H1 (cell line): ENCODE data around the gene GNRHR. TPM values are rescaled to one million over a fixed set of nuclear protein-coding genes. Genes with fewer than 3 reads are reported as not detected.

ENCODE experiments used
- EP300 ChIP-seq, 2 experiments: IDR thresholded peaks; 1 replicate in 1 of 2; 2 replicates in 1 of 2; pipeline ENCODE4 v1.6.1; 2011 to 2012; ENCODE audit warnings: low read depth in 2 of 2, low read length in 2 of 2, mild to moderate bottlenecking in 2 of 2, borderline replicate concordance in 1 of 2, inconsistent platforms in 1 of 2, moderate library complexity in 1 of 2
- HDAC6 ChIP-seq: IDR thresholded peaks from one replicate; pipeline ENCODE4 v1.7.1; 2012; ENCODE audit warnings: low read depth, mild to moderate bottlenecking, inconsistent platforms, low read length, moderate library complexity
- TAF1 ChIP-seq: IDR thresholded peaks from 2 replicates; pipeline ENCODE4 v1.6.1; 2011; ENCODE audit warnings: mild to moderate bottlenecking, low read depth, low read length
- polyA plus RNA-seq, 7 experiments: library from polyadenylated mRNA; depleted of rRNA in 3 of 7; stranded (reverse) in 5 of 7; unstranded in 2 of 7; fragments of >200 nt in 5 of 7; fragments of 200-250 nt in 2 of 7; gene quantifications; 1 replicate in 5 of 7; 2 replicates in 1 of 7; 4 replicates in 1 of 7; pipeline versions ENCODE4 v1.2.1 to v1.2.3, GENCODE V29; 2011 to 2013; ENCODE audit warnings: missing spikeins in 2 of 7, mixed read lengths in 2 of 7
- total RNA-seq: library from RNA; stranded (reverse); fragmentation: NEBNext Ultra II Directional; extraction: Animal tissue kit (Norgen Biotek cat#: 25700); gene quantifications from 2 replicates; pipeline ENCODE4 v1.2.1, GENCODE V29; 2021
- TF ChIP-seq, protein P1 (sequence below), 3 experiments: IDR thresholded peaks; 1 replicate in 2 of 3; 2 replicates in 1 of 3; pipeline versions ENCODE4 v1.5.1 to v1.6.1; 2011; ENCODE audit warnings: low read length in 3 of 3, mild to moderate bottlenecking in 3 of 3, inconsistent platforms in 2 of 3, low read depth in 1 of 3, moderate library complexity in 1 of 3; ENCODE audit not compliant: insufficient read depth in 1 of 3; ENCODE audit errors: control extremely low read depth in 1 of 3
- TF ChIP-seq, protein P2 (sequence below): fragments of 300-600 bp; sonication (generic); IDR thresholded peaks from 2 replicates; pipeline ENCODE4 v1.7.1; 2012; ENCODE audit warnings: low read length, moderate library complexity, mild to moderate bottlenecking, inconsistent platforms; ENCODE audit not compliant: insufficient replicate concordance
- TF ChIP-seq, protein P3 (sequence below): IDR thresholded peaks from 2 replicates; pipeline ENCODE4 v1.6.1; 2012; ENCODE audit warnings: low read length, inconsistent platforms

The GNRHR gene
- total and polyA plus RNA-seq, 2 of the 8 experiments (the other 6 are each of a cell fraction or from before 2014, with no cell fraction given), result not detected

DNA sequence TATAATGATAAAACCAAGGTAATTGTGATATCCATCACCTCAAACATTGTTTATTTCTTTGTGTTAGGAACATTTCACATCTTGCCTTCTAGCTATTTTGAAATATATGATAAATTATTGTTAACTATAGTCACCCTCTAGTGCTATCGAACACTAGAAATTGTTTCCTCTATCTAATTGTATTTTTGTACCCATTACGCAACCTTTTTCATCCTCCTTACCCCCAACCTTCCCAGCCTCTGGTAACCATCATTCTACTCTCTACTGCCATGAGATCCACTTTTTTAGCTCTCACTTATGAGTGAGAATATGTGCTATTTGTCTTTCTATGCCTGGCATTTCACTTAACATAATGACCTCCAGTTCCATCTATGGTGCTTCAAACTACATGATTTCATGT lies 49.3 kb downstream of the GNRHR start (continued):
- TF ChIP-seq, protein P1, sequence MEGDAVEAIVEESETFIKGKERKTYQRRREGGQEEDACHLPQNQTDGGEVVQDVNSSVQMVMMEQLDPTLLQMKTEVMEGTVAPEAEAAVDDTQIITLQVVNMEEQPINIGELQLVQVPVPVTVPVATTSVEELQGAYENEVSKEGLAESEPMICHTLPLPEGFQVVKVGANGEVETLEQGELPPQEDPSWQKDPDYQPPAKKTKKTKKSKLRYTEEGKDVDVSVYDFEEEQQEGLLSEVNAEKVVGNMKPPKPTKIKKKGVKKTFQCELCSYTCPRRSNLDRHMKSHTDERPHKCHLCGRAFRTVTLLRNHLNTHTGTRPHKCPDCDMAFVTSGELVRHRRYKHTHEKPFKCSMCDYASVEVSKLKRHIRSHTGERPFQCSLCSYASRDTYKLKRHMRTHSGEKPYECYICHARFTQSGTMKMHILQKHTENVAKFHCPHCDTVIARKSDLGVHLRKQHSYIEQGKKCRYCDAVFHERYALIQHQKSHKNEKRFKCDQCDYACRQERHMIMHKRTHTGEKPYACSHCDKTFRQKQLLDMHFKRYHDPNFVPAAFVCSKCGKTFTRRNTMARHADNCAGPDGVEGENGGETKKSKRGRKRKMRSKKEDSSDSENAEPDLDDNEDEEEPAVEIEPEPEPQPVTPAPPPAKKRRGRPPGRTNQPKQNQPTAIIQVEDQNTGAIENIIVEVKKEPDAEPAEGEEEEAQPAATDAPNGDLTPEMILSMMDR (IDR thresholded peaks at IDR 0.05; ENCODE audit: control extremely low read depth in 1 of 3, insufficient read depth in 1 of 3, low read depth in 1 of 3, low read length in 3 of 3), result no peak
- TF ChIP-seq, protein P2, sequence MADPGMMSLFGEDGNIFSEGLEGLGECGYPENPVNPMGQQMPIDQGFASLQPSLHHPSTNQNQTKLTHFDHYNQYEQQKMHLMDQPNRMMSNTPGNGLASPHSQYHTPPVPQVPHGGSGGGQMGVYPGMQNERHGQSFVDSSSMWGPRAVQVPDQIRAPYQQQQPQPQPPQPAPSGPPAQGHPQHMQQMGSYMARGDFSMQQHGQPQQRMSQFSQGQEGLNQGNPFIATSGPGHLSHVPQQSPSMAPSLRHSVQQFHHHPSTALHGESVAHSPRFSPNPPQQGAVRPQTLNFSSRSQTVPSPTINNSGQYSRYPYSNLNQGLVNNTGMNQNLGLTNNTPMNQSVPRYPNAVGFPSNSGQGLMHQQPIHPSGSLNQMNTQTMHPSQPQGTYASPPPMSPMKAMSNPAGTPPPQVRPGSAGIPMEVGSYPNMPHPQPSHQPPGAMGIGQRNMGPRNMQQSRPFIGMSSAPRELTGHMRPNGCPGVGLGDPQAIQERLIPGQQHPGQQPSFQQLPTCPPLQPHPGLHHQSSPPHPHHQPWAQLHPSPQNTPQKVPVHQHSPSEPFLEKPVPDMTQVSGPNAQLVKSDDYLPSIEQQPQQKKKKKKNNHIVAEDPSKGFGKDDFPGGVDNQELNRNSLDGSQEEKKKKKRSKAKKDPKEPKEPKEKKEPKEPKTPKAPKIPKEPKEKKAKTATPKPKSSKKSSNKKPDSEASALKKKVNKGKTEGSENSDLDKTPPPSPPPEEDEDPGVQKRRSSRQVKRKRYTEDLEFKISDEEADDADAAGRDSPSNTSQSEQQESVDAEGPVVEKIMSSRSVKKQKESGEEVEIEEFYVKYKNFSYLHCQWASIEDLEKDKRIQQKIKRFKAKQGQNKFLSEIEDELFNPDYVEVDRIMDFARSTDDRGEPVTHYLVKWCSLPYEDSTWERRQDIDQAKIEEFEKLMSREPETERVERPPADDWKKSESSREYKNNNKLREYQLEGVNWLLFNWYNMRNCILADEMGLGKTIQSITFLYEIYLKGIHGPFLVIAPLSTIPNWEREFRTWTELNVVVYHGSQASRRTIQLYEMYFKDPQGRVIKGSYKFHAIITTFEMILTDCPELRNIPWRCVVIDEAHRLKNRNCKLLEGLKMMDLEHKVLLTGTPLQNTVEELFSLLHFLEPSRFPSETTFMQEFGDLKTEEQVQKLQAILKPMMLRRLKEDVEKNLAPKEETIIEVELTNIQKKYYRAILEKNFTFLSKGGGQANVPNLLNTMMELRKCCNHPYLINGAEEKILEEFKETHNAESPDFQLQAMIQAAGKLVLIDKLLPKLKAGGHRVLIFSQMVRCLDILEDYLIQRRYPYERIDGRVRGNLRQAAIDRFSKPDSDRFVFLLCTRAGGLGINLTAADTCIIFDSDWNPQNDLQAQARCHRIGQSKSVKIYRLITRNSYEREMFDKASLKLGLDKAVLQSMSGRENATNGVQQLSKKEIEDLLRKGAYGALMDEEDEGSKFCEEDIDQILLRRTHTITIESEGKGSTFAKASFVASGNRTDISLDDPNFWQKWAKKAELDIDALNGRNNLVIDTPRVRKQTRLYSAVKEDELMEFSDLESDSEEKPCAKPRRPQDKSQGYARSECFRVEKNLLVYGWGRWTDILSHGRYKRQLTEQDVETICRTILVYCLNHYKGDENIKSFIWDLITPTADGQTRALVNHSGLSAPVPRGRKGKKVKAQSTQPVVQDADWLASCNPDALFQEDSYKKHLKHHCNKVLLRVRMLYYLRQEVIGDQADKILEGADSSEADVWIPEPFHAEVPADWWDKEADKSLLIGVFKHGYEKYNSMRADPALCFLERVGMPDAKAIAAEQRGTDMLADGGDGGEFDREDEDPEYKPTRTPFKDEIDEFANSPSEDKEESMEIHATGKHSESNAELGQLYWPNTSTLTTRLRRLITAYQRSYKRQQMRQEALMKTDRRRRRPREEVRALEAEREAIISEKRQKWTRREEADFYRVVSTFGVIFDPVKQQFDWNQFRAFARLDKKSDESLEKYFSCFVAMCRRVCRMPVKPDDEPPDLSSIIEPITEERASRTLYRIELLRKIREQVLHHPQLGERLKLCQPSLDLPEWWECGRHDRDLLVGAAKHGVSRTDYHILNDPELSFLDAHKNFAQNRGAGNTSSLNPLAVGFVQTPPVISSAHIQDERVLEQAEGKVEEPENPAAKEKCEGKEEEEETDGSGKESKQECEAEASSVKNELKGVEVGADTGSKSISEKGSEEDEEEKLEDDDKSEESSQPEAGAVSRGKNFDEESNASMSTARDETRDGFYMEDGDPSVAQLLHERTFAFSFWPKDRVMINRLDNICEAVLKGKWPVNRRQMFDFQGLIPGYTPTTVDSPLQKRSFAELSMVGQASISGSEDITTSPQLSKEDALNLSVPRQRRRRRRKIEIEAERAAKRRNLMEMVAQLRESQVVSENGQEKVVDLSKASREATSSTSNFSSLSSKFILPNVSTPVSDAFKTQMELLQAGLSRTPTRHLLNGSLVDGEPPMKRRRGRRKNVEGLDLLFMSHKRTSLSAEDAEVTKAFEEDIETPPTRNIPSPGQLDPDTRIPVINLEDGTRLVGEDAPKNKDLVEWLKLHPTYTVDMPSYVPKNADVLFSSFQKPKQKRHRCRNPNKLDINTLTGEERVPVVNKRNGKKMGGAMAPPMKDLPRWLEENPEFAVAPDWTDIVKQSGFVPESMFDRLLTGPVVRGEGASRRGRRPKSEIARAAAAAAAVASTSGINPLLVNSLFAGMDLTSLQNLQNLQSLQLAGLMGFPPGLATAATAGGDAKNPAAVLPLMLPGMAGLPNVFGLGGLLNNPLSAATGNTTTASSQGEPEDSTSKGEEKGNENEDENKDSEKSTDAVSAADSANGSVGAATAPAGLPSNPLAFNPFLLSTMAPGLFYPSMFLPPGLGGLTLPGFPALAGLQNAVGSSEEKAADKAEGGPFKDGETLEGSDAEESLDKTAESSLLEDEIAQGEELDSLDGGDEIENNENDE, result no peak
- TF ChIP-seq HDAC6 (no peak), EP300 (IDR thresholded peaks at IDR 0.05; ENCODE audit: borderline replicate concordance in 1 of 2, low read depth in 2 of 2, low read length in 2 of 2) (no peak), TAF1 (no peak)
- TF ChIP-seq, protein P3, sequence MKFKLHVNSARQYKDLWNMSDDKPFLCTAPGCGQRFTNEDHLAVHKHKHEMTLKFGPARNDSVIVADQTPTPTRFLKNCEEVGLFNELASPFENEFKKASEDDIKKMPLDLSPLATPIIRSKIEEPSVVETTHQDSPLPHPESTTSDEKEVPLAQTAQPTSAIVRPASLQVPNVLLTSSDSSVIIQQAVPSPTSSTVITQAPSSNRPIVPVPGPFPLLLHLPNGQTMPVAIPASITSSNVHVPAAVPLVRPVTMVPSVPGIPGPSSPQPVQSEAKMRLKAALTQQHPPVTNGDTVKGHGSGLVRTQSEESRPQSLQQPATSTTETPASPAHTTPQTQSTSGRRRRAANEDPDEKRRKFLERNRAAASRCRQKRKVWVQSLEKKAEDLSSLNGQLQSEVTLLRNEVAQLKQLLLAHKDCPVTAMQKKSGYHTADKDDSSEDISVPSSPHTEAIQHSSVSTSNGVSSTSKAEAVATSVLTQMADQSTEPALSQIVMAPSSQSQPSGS, result no peak
